GM12872 (cell line): ENCODE measurements around the gene RAB1A.

ENCODE experiments used
- TF ChIP-seq, protein P1 (sequence below): IDR thresholded peaks from 3 replicates; pipeline ENCODE4 v1.5.1; 2011; ENCODE audit warnings: low read depth, mild to moderate bottlenecking, low read length, moderate library complexity; ENCODE audit not compliant: insufficient read depth

RAB1A gene

DNA sequence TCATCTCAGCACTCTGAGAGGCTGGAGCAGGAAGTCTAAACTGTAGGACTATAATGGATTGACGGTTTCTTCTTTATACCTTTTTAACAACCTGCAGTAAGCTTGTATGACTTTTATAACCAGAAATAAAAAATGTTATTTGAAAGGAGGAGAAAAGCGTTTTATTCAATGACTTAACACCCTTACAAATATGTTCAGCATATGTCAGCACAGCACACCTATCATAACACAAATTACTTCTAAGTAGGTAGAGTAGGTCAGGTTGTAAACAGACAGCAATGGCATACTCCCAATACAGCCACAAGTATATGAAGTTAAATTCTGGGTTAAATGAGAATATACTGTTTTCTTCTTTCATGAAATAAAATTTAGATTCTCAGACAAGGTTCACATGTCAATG lies 16.1 kb downstream of the RAB1A start:
- TF ChIP-seq, protein P1, sequence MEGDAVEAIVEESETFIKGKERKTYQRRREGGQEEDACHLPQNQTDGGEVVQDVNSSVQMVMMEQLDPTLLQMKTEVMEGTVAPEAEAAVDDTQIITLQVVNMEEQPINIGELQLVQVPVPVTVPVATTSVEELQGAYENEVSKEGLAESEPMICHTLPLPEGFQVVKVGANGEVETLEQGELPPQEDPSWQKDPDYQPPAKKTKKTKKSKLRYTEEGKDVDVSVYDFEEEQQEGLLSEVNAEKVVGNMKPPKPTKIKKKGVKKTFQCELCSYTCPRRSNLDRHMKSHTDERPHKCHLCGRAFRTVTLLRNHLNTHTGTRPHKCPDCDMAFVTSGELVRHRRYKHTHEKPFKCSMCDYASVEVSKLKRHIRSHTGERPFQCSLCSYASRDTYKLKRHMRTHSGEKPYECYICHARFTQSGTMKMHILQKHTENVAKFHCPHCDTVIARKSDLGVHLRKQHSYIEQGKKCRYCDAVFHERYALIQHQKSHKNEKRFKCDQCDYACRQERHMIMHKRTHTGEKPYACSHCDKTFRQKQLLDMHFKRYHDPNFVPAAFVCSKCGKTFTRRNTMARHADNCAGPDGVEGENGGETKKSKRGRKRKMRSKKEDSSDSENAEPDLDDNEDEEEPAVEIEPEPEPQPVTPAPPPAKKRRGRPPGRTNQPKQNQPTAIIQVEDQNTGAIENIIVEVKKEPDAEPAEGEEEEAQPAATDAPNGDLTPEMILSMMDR = no peak

DNA sequence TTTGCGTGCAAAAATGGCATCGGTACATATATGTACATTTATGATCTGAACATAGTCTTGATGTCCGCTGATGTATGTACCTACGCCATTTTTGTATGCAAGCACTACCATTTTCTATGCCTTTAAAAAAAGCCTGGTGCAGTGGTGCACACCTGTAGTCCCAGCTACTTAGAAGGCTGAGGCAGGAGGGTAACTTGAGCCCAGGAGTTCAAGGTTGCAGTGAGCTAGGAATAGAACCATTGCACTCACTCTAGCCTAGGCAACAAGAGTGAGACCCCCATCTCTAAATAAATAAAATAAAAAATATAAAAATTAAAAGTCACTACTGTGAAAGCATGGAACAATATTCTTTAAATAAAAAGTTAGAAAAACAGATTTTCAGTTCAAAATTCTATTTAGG lies 16.7 kb downstream of the RAB1A start:
- TF ChIP-seq, protein P1 = no peak

DNA sequence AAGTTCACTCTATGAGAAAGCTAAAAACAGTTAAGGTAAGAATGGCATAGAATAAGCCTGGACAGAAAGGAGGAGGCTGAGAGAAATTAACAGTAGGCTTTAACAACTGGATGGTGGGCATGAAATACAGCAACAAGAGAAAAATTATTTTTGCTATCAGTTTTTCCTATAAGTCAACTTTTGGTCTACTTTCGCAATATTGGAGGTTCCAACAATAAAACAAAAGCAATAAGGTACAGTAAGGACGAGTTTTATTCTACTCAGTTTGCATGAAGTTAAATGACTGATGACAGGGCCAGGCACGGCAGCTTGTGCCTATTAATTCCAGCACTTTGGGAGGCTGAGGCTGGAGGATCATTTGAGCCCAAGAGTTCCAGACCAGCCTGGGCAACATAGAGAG lies 17.3 kb downstream of the RAB1A start:
- TF ChIP-seq, protein P1 = no peak

DNA sequence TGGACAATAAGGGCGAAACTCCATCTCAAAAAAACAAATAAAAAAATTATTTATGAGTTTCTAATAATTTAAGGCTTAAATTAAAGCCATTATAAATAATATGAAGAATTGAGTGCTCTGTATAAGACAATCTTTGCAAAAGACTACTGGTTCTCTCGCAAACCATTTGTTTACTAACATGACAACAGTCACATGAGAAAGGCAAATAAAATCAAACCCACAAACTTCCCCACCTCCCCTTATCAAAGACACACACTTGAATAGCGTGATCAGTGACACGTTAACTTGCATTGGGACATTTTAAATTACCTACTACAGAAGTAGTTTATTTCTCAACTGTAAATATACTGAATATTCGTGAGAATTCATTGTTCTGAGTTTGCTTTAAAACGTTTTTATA lies 21.1 kb downstream of the RAB1A start:
- TF ChIP-seq, protein P1 = no peak

DNA sequence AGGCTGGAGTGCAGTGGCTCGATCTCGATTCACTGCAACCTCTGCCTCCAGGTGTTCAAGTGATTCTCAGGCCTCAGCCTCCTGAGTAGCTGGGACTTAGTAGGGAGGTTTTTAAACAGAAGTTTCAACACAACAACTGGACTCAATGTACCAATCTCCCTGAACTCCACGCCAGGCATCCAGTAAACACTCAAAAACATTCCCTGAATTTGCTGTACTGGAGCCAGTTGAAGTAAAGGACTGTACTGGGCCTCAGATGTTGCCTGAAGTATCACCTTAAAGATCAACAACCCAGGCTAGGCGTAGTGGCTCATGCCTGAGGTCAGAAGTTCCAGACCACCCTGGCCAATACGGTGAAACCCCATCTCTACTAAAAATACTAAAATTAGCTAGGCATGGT lies 22.4 kb downstream of the RAB1A start:
- TF ChIP-seq, protein P1 = no peak

DNA sequence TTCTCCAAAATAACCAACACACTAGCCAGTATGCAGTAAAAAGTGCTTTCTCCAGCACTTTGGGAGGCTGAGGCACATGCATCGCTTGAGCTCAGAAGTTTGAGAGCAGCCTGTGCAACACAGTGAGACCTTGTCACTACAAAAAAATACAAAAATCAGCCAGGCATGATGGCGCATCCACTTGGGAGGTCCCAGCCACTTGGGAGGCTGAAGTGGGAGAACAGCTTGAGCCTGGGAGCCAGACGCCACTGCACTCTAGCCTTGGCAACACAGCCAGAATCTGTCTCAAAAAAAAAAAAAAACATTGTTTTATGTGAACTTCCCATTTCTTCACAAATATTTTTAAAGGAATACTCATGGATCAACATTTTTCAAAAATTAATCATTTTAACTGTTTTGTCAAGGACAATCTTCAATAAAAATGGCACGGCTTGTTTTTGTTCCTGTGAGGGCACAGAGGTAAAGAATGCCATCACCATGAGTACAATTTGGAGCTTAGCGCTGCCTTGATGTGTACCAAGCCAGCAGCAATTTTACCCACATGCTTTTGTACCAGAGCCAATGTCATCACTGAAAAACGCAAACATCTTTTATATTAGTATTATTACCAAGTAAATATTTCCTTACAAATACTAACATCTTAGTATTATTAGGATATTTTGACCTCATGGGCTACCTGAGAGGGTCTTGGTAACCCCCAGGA lies 26.7 kb downstream of the RAB1A start:
- TF ChIP-seq, protein P1 = no peak

DNA sequence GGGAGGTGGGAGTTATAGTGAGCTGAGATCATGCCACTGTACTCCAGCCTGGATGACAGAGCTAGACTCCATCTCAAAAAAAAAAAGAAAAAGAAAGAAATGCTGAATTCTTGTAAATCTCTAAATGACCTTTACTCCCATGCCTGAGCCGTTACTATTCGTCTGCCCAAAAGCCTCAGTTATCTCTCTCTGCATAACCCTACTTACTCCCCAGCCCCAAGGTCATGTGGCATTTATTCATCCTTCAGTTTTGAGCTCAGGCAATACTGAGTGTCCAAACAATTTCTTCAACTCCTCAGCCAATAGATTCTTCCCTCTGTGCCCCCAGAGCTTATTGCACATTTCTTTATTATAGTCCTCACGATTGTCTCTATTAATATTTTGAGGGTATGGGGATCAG lies 28.8 kb downstream of the RAB1A start:
- TF ChIP-seq, protein P1 = no peak

DNA sequence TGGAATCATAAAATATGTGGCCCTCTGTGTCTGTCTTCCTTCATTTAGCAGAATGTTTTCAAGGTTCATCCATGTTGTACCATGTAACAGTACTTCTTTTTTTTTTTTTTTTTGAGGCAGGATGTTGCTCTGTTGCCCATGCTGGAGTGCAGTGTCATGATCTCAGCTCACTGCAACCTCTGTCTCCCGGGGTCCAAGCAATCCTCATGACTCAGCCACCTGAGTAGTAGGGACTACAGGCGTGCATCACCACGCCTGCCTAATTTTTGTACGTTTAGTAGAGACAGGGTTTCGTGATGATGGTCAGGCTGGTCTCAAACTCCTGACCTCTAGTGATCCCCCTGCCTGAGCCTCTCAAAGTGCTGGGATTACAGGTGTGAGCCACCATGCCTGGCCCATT lies 31.2 kb downstream of the RAB1A start:
- TF ChIP-seq, protein P1 = no peak
